HL-60 (cell line): Measurements from ENCODE around the gene GAREM1.

Experiments
- DNase-seq, 2 experiments: peaks; one replicate each; pipeline ENCODE4 v3.0.0-alpha.2; 2010 to 2020; ENCODE audit warnings: low read depth in 1 of 2, low spot score in 1 of 2
- H3K27ac ChIP-seq: fragments of 250-450 bp; sonication (Bioruptor Pico); replicated peaks from 2 replicates; pipeline ENCODE4 v1.5.1; 2020; ENCODE audit warnings: mild to moderate bottlenecking, moderate library complexity
- H3K27me3 ChIP-seq: fragments of 250-450 bp; sonication (Bioruptor Pico); 2 replicates; pipeline ENCODE4 v1.5.1; 2021; ENCODE audit warnings: mild to moderate bottlenecking, moderate library complexity; ENCODE audit not compliant: insufficient read depth, poor library complexity, severe bottlenecking
- H3K4me3 ChIP-seq: replicated peaks from 2 replicates; pipeline ENCODE4 v1.5.1; 2011; ENCODE audit warnings: mild to moderate bottlenecking, control low read depth, low read length; ENCODE audit not compliant: insufficient read depth
- GABPA ChIP-seq: IDR thresholded peaks from 2 replicates; pipeline ENCODE4 v1.6.1; 2012; ENCODE audit warnings: low read depth
- POLR2AphosphoS5 ChIP-seq: IDR thresholded peaks from 2 replicates; pipeline ENCODE4 v1.6.1; 2012; ENCODE audit warnings: low read depth
- SPI1 ChIP-seq: IDR thresholded peaks from 2 replicates; pipeline ENCODE4 v1.6.1; 2012; ENCODE audit warnings: low read depth, mild to moderate bottlenecking, borderline replicate concordance
- TF ChIP-seq, protein P1 (sequence below): IDR thresholded peaks from one replicate; pipeline ENCODE4 v1.5.1; 2011; ENCODE audit warnings: low read length, control low read depth, inconsistent platforms; ENCODE audit not compliant: insufficient read depth
- TF ChIP-seq, protein P2 (sequence below): IDR thresholded peaks from 2 replicates; pipeline ENCODE4 v1.6.1; 2012; ENCODE audit warnings: low read depth; ENCODE audit not compliant: insufficient replicate concordance

Gene GAREM1

DNA sequence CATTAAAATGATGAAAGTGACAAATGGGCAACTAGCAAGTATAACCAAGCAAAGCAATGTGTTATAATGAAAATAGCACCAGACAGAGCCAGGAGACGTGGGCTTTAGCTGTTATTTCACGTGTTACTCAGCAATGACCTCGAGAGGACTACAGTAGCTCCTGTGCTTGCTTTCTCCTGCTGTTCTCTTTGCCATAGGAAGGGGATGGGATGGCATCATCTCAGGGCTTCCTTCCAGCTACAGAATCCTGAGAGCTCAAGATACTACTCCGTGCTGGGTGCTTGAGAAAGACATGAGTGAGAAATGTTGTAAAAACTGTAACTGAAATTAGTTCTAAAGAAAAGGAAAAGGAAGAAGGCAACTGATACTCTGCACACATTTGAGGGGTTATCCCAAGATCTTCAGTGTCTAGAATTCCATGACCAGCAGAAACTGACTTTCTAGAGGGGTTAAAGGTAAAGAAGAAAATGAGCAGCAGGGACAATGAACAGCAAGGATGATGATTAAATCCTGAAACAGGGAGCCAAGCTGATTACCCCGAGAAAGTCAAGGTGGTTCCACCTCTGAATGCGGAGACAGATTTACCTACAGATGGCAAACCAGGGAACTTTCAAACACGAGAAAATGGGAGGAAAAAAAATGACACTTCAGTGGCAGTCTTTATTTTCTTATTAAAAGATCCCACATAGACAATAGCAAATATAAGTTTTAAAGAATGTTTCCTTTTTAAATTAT lies 33.4 kb downstream of the GAREM1 start:
- no peak for DNase-seq
- no peak overlapping the region for H3K27ac ChIP-seq
- H3K4me3 ChIP-seq = no peak overlapping the region
- H3K27me3 ChIP-seq = peaks cover 4% of the 10 kb centered on the region
- TF ChIP-seq, protein P1, sequence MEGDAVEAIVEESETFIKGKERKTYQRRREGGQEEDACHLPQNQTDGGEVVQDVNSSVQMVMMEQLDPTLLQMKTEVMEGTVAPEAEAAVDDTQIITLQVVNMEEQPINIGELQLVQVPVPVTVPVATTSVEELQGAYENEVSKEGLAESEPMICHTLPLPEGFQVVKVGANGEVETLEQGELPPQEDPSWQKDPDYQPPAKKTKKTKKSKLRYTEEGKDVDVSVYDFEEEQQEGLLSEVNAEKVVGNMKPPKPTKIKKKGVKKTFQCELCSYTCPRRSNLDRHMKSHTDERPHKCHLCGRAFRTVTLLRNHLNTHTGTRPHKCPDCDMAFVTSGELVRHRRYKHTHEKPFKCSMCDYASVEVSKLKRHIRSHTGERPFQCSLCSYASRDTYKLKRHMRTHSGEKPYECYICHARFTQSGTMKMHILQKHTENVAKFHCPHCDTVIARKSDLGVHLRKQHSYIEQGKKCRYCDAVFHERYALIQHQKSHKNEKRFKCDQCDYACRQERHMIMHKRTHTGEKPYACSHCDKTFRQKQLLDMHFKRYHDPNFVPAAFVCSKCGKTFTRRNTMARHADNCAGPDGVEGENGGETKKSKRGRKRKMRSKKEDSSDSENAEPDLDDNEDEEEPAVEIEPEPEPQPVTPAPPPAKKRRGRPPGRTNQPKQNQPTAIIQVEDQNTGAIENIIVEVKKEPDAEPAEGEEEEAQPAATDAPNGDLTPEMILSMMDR = no peak
- TF ChIP-seq GABPA (no peak), POLR2AphosphoS5 (no peak), SPI1 (no peak)
- TF ChIP-seq, protein P2, sequence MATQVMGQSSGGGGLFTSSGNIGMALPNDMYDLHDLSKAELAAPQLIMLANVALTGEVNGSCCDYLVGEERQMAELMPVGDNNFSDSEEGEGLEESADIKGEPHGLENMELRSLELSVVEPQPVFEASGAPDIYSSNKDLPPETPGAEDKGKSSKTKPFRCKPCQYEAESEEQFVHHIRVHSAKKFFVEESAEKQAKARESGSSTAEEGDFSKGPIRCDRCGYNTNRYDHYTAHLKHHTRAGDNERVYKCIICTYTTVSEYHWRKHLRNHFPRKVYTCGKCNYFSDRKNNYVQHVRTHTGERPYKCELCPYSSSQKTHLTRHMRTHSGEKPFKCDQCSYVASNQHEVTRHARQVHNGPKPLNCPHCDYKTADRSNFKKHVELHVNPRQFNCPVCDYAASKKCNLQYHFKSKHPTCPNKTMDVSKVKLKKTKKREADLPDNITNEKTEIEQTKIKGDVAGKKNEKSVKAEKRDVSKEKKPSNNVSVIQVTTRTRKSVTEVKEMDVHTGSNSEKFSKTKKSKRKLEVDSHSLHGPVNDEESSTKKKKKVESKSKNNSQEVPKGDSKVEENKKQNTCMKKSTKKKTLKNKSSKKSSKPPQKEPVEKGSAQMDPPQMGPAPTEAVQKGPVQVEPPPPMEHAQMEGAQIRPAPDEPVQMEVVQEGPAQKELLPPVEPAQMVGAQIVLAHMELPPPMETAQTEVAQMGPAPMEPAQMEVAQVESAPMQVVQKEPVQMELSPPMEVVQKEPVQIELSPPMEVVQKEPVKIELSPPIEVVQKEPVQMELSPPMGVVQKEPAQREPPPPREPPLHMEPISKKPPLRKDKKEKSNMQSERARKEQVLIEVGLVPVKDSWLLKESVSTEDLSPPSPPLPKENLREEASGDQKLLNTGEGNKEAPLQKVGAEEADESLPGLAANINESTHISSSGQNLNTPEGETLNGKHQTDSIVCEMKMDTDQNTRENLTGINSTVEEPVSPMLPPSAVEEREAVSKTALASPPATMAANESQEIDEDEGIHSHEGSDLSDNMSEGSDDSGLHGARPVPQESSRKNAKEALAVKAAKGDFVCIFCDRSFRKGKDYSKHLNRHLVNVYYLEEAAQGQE = no peak

DNA sequence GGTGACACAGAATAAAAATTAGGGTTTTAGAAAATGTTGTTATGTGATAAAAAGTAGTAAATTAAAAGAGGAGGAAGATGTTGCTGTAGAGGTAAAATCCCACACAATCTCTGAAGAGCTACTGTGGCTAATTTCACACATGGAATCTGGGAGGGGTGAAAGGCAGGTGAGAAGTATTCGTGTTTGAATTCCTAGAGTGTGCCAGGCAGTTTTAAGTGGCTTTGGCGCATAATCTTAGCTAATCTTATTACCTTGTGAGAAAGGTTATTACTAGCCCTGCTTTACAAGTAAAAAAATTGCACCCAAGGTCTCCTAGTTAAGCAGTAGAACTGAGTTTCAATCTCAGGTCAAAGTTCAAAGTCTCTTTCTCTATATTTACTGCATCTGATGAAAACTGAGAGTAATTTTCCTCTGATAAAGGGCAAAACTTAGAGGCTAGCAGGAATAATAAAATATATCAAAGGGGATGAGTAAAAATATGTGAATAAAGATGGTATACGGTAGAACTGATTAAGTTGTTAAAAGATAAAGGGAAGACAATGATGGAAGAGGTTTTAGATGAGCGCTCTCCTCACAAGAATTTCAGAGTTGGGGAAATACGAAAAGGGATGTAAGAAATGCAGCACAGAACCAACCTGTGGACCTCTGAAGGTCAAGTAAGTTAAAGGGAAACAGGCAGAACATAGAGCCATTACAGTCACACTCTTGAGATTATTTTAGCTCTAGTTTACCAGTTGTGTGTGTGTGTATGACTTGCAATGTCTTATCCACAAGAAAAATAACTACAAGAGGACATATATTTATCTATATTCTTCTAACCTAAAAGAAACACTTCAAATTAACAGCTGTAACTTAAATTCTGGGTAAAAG lies 34.8 kb downstream of the GAREM1 start:
- no peak for DNase-seq
- Histone ChIP-seq H3K27ac (no peak overlapping the region), H3K4me3 (no peak overlapping the region), H3K27me3 (peaks cover 4% of the 10 kb centered on the region)
- TF ChIP-seq GABPA (no peak), POLR2AphosphoS5 (no peak), SPI1 (no peak)
- TF ChIP-seq, protein P1 = no peak
- TF ChIP-seq, protein P2 = no peak

DNA sequence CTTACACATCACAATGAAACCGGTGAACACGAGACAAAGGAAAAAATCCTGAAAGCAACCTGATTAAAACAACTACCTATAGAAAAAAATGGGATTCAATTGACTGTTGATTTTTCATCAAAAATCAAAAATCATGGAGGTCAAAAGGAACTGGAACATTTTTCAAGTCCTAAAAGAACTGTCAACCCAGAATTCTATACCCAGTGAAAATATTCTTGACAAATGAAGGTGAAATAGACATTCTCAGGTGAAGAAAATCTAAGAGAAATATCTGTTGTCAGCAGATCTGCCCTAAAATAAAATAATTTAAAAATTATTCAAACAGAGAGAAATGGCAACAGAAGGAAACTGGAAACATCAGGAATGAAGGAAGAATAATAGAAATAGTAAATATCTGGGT lies 38.9 kb downstream of the GAREM1 start:
- Histone ChIP-seq H3K27me3 (peaks cover 4% of the 10 kb centered on the region), H3K4me3 (no peak overlapping the region), H3K27ac (no peak overlapping the region)
- no peak for DNase-seq
- TF ChIP-seq POLR2AphosphoS5 (no peak), GABPA (no peak), SPI1 (no peak)
- TF ChIP-seq, protein P1 = no peak
- TF ChIP-seq, protein P2 = no peak
